NCI-H1694 (cell line): ENCODE results near the gene CTU1.

Experiments
- DNase-seq: peaks from one replicate; lab custom pipeline; 2025; lab: John Stamatoyannopoulos, UW

CTU1 gene

DNA sequence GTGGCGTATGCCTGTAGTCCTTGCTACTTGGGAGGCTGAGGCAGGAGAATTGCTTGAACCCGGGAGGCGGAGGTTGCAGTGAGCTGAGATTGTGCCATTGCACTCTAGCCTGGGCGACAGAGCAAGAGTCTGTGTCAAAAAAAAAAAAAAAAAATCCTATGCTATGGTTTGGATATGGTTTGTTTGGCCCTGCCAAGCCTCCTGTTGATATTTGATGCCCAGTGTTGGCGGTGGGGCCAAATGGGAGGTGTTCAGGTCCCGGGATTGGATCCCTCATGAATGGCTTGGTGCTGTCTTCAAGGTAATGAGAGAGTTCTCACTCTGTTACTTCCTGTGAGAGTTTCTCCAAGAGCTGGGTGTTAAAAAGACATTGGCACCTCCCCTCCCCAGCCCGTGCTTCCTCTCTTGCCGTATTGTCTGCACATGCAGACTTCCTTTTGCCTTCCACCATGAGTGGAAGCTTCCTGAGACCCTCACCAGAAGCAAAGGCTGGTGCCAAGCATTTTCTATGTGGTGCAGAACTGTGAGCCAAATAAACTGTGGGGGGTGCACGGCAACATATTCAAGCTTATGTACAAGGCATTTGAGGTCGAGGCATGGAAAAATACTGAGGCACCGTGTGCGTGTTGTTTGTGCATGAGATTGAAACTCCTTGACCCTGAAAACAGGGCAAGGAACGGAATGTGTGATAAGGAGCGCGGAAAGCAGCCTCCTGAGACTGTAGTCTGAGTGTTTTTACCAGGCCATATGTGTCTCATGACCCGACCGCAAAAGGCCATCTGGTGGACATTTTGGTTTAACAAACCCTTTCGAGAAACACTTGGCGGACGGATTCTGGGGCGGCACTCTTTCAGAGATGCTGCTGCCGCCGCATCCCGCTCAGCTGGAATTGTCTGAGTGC, 23.8 kb upstream of the CTU1 start:
- DNase-seq = no peak

DNA sequence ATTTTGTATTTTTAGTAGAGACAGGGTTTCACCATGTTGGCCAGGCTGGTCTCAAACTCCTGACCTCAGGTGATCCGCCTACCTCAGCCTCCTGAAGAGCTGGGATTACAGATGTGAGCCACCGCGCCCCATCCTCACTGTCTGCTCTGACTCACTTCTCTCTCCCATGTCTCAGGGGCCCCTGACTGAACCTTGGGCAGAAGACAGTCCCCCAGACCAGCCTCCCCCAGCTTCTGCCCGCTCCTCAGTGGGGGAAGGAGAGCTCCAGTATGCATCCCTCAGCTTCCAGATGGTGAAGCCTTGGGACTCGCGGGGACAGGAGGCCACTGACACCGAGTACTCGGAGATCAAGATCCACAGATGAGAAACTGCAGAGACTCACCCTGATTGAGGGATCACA, 21.5 kb upstream of the CTU1 start:
- no peak for DNase-seq

DNA sequence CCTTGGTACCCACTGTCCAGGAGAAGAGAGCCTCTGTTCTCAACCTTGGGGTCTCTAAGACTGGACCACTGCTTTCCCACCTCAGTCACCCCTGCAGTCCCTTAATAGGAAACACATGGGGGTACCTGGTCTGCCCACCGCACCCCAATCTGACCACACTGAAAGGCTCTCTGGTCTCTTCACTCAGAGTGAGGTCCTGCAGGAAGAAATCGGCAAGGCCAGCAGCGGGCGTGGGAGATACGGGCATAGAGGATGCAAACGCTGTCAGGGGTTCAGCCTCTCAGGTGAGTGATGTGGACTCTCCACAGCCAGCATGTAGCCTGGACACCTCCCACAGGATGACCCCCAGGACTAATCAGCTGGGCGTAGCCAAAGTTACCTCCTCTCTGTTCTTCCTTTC, 20.0 kb upstream of the CTU1 start:
- no peak for DNase-seq

DNA sequence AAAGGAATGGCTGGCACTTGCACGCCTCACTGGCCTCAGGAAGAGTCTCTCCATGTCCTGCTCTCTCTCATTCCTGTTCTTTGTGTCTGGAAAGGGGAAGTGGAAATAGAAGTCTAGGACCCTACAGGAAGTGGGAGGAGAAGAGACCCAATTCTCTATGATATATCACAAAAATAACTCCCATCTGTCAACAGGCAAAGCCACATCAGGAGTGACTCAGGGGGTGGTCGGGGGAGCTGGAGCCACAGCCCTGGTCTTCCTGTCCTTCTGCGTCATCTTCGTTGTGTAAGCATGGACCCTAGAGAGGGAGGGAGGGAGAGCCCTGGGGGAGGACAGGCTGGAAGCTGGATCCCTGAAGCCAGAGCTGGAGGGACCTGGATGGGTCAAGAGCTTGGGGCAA, 19.5 kb upstream of the CTU1 start:
- no peak for DNase-seq

DNA sequence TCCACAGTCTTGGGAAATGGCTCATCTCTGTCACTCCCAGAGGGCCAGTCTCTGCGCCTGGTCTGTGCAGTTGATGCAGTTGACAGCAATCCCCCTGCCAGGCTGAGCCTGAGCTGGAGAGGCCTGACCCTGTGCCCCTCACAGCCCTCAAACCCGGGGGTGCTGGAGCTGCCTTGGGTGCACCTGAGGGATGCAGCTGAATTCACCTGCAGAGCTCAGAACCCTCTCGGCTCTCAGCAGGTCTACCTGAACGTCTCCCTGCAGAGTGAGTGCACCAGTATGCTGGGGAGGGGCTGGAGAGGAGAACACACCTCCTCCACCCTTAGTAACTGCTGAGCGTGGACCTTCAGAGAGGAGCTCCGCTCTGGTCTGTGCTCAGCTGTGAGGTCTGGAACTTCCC, 18.8 kb upstream of the CTU1 start:
- DNase-seq = no peak

DNA sequence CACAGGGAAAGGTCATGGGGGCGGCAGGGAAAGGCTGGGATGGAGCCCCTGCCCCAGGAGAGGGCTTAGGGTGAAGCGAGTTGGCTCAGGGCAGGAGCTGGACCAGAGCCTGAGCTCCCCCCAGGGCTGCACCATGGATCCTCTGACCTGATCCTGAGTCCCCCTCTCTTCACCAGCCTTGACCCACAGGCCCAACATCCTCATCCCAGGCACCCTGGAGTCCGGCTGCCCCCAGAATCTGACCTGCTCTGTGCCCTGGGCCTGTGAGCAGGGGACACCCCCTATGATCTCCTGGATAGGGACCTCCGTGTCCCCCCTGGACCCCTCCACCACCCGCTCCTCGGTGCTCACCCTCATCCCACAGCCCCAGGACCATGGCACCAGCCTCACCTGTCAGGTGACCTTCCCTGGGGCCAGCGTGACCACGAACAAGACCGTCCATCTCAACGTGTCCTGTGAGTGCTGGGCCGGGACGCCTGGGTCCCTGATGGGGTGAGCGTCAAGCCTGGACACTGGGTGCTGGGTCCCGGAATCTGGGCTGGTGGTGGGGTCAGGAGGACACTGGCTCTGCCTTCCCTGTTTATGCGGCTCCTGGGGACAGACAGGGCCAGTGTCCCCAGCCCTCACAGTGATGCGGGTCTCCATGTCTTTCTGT, 17.3 kb upstream of the CTU1 start:
- no peak for DNase-seq

DNA sequence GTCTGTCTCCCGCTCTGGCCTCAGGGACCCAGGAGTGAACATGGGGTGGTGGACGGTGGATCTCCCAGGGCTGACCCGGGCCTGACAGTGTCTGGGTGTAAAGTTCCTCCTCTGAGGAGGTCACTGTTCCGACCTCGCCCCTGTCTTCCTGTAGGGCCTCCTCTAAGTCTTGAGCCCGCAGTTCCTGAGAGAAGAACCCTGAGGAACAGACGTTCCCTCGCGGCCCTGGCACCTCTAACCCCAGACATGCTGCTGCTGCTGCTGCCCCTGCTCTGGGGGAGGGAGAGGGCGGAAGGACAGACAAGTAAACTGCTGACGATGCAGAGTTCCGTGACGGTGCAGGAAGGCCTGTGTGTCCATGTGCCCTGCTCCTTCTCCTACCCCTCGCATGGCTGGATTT, 16.5 kb upstream of the CTU1 start, which contains the start of gene SIGLEC9:
SIGLEC9 (plus strand) TSS at position 178 of the 400 bp plus-strand sequence; CDS start at position 247, 69 bp downstream.
- DNase-seq = no peak

DNA sequence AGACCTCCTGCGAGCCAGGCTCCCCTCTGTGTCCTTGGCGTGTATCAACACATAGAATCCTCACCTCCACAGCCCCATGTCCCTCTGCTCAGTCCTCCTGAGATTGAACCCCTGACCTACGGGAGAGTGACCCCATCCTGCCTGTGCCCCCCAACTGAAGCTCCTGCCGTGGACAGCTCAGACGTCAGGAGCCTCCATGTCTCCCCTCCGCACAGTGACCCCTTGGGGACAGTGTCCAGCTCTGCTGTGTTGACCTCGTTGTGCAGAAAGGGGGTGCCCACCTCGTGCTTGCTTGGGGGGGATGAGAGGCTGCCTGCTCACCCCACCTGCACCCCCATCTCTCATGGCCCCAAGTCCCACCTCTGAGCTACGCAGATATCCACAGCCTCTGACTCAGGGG, 16.0 kb upstream of the CTU1 start:
- DNase-seq = no peak

DNA sequence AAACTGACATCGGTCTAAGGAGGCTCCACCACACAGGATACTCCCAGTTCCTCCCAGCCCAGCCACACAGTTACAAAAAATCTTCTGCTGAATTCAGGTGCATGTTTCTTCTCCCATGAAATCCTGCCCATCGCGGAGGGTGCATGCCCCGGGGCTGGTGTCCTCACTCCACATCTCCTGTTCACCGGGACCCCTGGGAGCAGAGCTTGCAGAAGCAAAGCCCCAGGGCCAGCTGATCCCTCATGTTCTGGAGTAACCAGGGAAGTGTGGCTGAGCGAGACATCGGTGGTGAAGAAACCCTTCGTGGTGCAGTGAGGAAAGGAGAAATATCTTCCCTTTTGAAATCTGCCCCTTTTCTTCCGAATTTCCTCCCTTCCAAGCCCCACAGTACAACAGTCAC, 15.6 kb upstream of the CTU1 start:
- DNase-seq = no peak

DNA sequence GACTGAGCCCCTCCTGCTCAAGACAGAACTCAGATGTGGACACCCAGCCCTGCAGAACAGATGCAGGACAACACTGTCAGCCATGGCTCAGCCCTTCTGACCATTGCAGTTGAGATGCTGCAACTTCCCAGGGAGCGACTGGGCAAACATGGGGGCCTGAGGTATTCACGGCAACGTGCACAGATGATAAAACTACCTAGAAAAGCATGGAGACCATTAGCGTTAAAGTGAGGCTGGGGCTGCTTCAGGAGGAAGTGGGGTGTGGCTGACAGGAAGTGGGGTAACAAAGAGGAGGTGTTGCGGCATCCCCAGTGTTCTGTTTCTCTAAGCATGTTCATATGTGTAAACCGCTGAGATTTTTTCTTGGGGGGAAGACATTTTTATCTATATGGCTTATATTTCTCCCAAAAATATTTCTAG, 15.2 kb upstream of the CTU1 start:
- no peak for DNase-seq

DNA sequence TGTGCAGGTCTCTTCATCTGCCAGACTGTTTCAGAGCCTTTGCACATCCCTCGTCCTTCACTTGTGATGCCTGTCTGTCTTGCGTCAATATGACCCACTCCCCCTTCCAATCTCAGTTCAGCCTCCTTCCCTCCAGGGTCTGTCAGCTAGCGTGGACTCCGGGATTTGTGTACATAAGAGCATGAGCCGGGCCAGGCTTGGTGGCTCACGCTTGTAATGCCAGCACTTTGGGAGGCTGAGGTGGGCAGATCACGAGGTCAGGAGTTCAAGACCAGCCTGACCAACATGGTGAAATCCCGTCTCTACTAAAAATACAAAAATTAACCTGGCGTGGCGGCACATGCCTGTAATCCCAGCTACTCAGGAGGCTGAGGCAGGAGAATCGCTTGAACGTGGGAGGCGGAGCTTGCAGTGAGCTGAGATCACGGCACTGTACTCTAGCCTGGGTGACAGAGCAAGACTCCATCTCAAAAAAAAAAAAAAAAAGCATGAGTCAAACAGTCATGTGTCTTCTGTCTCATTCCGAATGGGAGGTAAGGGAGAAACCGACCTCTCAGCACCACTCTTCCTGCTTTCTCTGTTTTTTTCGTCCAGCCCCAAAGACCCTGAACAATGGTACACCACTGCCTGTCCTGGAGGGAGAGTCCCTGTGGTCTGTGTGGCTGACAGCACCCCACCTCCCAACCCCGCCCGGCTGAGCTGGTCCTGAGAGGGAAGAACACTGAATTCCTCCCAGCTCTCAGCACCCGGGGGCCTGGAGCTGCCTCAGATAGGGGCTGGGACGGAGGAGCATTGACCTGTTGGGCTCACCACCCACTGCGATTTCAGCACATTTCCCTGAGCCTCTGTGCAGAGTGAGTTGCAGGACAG, 14.1 kb upstream of the CTU1 start:
- DNase-seq = no peak

DNA sequence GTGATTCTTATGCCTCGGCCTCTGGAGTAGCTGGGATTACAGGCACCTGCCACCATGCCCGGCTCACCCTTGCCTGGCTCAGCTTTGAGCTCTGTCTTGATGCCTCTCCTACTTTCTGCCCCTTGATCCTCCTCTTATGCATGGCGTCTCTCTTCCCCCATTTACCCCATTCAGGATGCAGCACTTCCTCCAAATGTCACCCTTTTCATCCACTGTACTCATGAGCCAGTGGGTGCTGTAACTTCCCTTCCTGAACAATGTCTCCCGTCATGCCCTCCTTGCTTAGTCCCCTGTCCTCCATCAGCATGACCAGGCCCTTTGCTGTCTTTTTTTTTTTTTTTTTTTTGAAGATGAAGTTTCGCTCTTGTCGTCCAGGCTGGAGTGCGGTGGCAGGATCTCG, 13.0 kb upstream of the CTU1 start:
- DNase-seq = no peak

DNA sequence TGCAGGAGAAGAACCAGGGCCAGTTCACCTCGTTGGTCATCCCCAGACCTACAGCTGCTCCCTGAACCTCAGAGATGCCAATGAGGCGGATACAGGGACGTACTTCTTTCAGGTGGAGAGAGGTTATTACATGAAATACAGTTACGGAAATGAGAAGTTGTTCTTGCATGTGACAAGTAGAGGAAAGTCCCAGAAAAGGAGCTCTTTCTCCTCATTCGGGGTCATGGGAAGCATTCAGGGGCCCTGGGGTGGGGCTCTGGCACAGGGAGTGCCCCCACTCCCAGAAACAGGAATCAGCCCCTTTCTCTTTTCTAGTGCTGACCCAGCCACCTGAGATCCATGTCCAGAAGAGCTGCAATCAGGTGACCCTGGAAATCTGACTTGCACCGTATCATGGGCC, 12.0 kb upstream of the CTU1 start:
- no peak for DNase-seq

DNA sequence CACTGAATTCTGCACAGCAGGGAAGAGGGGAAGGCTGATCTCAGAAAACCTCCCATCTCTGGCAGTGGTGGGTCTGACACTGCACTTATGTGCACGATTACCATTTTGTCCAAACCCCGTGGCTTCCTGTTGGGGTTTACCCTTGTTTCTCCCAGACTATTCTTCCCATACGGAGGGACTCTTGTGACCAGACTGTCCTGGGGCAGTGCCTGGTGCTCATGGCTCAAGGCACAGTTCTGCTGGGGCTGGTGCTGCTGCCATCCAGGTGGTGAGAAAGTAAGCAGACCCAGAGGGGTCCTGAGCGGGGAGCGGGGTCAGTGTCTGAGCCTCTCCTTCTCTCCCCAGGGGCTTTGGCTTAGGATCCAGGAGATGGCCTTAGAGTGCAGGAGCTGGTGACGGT, 11.4 kb upstream of the CTU1 start:
- DNase-seq = no peak

DNA sequence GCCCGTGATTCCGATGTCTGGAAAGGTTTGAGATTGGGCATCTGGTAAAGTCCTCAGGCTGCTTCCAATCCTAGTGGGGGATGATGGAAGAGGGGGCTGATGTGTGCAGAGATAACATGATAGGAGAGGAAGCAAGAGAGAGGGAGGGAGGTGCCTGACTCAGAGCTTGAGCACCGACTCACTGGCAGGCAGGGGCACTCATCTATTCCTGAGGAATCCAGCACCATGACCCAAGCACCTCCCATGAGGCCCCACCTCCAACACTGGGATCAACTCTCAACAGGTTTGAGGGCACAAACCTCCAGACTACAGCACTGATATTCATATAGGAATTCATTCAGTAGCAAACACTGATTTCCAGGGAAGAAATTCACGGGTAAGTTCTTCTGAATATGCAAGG, 10.9 kb upstream of the CTU1 start:
- DNase-seq = no peak

DNA sequence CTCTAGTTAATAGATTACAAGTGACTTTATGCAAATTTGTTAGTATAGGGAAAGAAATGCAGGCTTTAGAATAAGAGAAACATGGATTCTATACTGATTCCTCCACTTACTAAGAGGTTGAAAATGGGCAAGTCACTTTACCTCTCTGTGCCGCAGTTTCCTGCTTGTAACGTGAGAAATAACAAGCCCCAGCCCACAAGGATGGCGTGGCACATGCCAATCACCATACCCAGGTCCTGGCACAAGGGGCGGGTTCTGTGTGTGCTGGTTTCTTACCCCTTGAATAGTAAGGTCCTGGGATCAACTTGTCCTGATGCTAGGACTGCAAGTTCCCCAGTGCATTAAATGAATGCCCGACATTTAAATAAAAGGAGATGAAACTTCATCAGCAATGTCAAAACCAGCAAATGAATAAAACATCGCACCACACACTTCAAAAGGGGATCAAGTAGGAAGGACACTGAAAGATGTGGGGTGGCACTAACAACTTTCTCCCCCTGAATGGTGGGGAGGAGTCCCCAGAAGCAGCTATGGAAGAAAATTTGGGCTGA, 8.6 kb upstream of the CTU1 start:
- DNase-seq = no peak

DNA sequence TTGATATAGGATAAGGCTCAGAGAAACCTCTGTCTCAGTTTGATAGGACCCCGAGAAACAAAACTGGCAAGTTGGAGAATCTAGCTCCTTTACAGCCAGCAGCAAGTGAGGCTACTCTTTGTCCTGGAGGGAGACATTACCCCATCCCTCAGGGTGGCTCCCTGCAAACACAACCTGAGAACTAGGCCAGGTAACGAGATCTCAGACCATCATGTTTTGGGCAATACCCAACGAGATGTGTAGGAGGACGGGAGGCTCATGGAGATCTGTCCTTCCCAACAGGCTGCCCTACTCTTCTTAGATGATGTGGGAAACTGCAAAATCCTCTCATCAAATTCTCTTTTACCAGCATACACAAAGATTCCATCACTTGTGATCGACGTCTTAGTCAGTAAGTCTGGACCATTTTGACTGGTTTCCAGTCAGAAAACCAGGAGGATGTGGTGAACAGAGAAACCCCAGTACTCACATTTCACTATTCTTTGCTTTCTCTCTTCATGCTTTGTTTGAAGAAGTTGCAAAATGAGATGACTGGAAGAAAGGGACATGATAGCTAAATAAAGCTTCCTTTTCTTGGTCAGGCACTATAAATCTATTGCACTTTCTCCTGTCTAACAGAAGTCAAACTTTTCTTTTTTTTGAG, 6.0 kb upstream of the CTU1 start:
- no peak for DNase-seq

DNA sequence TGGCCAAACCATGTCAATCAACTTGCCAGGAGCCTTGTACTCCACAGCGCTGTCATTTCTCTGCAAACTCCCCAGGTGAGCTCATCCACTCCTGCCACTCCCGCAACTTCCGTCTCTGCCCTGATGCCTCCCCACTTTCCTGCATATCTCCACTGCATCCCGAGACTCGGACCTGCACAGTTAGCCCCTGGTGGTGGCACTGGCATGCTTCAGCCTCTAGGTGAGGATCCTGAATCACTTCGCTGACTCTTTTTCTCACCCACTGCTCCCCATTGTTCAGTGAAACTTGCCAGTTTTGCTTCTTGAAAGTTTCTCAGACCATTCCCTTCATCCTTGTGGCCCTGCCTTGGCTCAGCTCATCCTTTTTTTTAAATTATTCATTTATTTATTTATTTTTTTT, 3.4 kb upstream of the CTU1 start:
- DNase-seq = no peak

DNA sequence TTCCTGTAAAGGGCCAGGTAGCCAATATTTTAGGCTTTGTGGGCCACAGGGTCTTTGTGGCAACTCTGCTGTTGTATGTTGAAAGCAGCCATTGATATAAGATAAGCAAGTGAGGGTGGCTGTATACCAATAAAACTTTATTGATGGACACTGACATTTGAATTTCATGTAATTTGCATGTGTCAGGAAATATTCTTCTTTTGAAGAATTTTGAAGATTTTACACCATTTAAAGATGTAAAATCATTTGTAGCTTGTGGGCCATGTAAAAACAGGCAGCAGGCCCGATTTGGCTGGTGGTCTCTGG, 2.4 kb upstream of the CTU1 start:
- no peak for DNase-seq

DNA sequence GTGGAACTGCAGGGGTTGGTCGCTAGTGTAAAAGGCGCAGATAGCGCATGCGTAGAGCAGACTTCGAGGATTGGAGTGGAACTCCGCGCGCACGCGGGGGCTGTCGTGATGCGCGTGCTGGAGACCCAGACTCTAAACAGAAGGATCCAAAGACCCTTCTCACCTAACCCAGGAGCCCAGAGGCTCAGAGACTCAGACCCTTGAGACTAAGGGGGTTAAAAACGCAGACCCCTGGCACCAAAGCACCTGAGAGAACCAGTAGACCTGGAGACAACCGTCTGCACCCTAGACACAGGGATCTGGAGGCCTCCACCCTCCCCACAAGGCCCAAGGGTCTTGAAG, 567 bp upstream of the CTU1 start:
- no peak for DNase-seq

DNA sequence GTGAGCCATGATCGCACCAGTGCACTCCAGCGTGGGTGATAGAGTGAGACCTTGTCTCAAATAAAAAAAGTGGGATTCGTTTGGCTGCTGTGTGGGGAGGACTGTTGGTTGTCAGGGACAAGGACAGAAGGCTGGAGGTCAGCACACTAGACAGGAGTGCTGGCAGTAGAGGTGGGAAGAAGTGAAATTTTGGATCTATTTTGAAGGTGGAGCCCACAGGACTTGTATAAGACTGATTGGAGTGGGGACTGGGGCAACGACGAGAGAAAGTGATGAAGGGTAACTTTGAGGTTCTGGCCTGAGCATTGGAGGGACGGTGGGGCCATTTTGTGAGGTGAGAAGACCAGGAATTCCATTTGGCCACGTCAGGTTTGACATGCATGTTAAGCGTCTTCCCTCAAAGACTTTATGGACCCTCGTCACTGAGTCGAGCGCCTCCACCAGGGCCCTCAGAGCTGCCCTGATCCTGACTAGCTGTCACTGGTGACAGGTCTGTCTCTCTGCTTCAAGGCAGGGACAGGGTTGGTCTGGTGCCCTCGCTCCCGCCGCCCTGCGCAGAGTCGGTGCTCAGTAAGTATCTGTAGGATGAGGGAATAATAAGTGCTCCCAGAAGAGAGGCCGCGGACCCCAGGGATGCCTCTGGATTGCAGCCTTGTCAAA, 673 bp downstream of the CTU1 start:
- DNase-seq = peak; percentile 12

DNA sequence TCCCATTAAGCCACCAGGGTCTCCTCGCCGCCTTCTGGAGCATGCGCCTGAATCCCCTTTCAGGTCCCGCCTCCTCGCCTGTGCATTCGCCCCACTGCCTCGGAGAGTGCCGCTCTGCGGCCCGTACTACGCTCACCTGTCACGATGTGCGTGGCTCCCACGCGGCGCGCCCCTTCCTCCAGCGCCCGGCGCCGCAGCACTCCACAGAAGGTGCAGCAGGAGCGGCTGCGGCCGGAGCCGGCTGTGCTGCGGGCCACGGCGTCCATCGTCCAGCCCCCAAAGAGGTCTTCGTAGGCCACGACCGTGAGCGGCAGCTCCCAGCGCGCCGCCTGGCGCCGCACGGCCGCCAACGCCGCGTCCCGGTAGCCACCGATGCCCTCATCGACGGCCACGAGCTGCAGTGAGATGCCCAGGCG, 4.3 kb downstream of the CTU1 start:
- DNase-seq = no peak
